CD4-positive, alpha-beta T cell (primary cell): ENCODE results near the gene CGB7. TPM values are rescaled to one million over a fixed set of nuclear protein-coding genes. Genes with fewer than 3 reads are reported as not detected.
"Not testable (repeated sequence)": the region's sequence is repeated elsewhere in the genome, so short reads cannot be mapped to it uniquely, and the experiment has no call there.

Source experiments
- ATAC-seq: fragments of 200-7000 bp; cut with Tn5 transposase; one replicate; pipeline ENCODE4 v1.10.0; 2022; ENCODE audit warnings: mild to moderate bottlenecking; ENCODE audit not compliant: poor library complexity
- CTCF ChIA-PET: fragments of 350-600 bp; sonication (Branson Sonifier 250); formaldehyde crosslinking; loops from one replicate; lab custom pipeline; 2021; ENCODE audit warnings: antibody characterized with exemption, inconsistent platforms; lab: Charles Lee
- POLR2A ChIA-PET: fragments of 350-600 bp; sonication (Branson Sonifier 250); formaldehyde crosslinking; loops from one replicate; lab custom pipeline; 2021; ENCODE audit warnings: antibody characterized with exemption, inconsistent platforms; lab: Charles Lee
- DNase-seq, 14 experiments: peaks; one replicate each; pipeline ENCODE4 v3.0.0-alpha.2; 2013 to 2020; ENCODE audit warnings: mixed read lengths in 2 of 14
- H3K27ac ChIP-seq, 2 donors: one replicate each; pipeline versions ENCODE4 v1.5.1 to v1.7.0; 2013; ENCODE audit warnings: low read length in 2 of 2, low read depth in 1 of 2, mild to moderate bottlenecking in 1 of 2
- H3K27me3 ChIP-seq, 2 experiments: 1 replicate in 1 of 2; 2 replicates in 1 of 2; pipeline versions ENCODE4 v1.6.1 to v1.7.0; 2013; ENCODE audit warnings: low read length in 2 of 2, control low read depth in 1 of 2, mild to moderate bottlenecking in 1 of 2, moderate library complexity in 1 of 2; ENCODE audit not compliant: insufficient read depth in 2 of 2, control insufficient read depth in 1 of 2
- H3K36me3 ChIP-seq: one replicate; pipeline ENCODE4 v1.6.1; 2013; ENCODE audit warnings: low read length, control low read depth; ENCODE audit not compliant: insufficient read depth
- H3K4me1 ChIP-seq: one replicate; pipeline ENCODE4 v1.6.1; 2013; ENCODE audit warnings: low read length, control low read depth; ENCODE audit not compliant: insufficient read depth
- H3K4me3 ChIP-seq: one replicate; pipeline ENCODE4 v1.5.1; 2013; ENCODE audit warnings: mild to moderate bottlenecking, low read length, moderate library complexity
- H3K9me3 ChIP-seq, 2 experiments: 1 replicate in 1 of 2; 2 replicates in 1 of 2; pipeline versions ENCODE4 v1.6.1 to v1.7.0; 2013; ENCODE audit warnings: low read length in 2 of 2, mild to moderate bottlenecking in 2 of 2, control low read depth in 1 of 2, moderate library complexity in 1 of 2; ENCODE audit not compliant: control insufficient read depth in 1 of 2, insufficient read depth in 1 of 2
- H3K27ac Mint-ChIP-seq: one replicate; pipeline ENCODE4 v1.8.0; 2020; ENCODE audit warnings: mixed read lengths
- H3K27me3 Mint-ChIP-seq: one replicate; pipeline ENCODE4 v1.8.0; 2021; ENCODE audit warnings: mixed read lengths
- H3K36me3 Mint-ChIP-seq: one replicate; pipeline ENCODE4 v1.8.0; 2021; ENCODE audit warnings: low read depth, mixed read lengths
- H3K4me1 Mint-ChIP-seq: one replicate; pipeline ENCODE4 v1.8.0; 2021; ENCODE audit warnings: low read depth, mixed read lengths
- H3K4me3 Mint-ChIP-seq: one replicate; pipeline ENCODE4 v1.8.0; 2020; ENCODE audit warnings: mild to moderate bottlenecking, mixed read lengths
- H3K9me3 Mint-ChIP-seq: one replicate; pipeline ENCODE4 v1.8.0; 2020; ENCODE audit warnings: mixed read lengths
- intact Hi-C, 2 experiments: fragments of 100-400 bp; cut with DNase I in 1 of 2; cut with micrococcal nuclease in 1 of 2; formaldehyde crosslinking; loops; one replicate each; pipeline versions ENCODE4 v1.15.1 to v1.9.0; 2023 to 2025; cut with DNase I, micrococcal nuclease
- total RNA-seq, 174 experiments: library from RNA in 2 of 174; stranded (reverse) in 2 of 174; gene quantifications; one replicate each; pipeline ENCODE4 v1.2.3 and lab custom pipeline; 2021 to 2026

The CGB7 gene
- total RNA-seq, 2 experiments from 2014 or later, result not detected

DNA sequence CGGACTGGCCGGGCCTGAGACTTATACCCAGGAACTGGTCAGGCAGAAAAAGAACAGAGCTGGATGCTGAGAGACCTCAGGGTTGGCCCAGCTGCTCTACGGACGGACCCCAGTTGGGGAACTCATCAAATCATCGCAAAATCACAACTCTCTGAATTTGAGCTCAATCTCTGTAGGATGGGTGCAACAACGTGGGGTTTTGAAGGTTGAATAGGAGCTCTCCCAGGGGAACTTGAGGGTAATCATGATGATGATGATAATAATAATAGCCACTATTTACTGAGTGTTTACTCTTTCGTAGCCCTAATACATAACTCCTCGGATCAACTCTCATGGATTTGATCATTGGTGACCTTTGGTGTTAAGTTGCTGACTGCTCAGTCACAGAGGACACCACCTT is 27.2 kb downstream of the CGB7 start:
- H3K4me1 ChIP-seq, H3K4me3 ChIP-seq, ATAC-seq, intact Hi-C loops, H3K9me3 Mint-ChIP-seq, H3K9me3 ChIP-seq, CTCF ChIA-PET, H3K4me3 Mint-ChIP-seq, H3K27me3 ChIP-seq, DNase-seq, H3K36me3 ChIP-seq, H3K27me3 Mint-ChIP-seq, H3K27ac ChIP-seq, H3K27ac Mint-ChIP-seq, H3K4me1 Mint-ChIP-seq, H3K36me3 Mint-ChIP-seq, POLR2A ChIA-PET: not testable (repeated sequence)

DNA sequence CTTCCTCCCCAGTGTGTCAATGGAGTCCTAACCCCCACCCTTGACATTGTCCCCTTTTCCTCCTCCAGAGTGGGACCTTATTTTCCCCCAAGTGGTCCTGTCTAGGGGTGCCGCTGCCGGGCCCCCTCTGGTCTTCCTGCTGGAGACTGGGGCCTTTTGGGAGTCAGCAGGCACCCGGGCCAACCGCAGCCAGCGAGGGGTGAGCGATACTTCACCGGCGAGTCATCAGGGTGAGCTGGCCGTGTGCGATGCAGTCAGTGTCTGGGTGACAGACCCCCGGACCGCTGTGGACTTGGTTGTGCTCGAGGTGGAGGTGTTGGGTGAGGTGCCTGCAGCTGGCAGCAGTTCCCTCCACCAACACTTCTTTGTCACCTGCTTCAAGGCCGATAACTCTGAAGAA is 27.8 kb downstream of the CGB7 start:
- POLR2A ChIA-PET, intact Hi-C loops, H3K27ac Mint-ChIP-seq, H3K4me3 Mint-ChIP-seq, H3K4me1 Mint-ChIP-seq, H3K27me3 Mint-ChIP-seq, H3K27me3 ChIP-seq, DNase-seq, H3K36me3 ChIP-seq, H3K9me3 Mint-ChIP-seq, H3K4me1 ChIP-seq, ATAC-seq, H3K27ac ChIP-seq, H3K36me3 Mint-ChIP-seq, H3K4me3 ChIP-seq, CTCF ChIA-PET, H3K9me3 ChIP-seq: not testable (repeated sequence)

- H3K4me3 ChIP-seq, H3K36me3 Mint-ChIP-seq, intact Hi-C loops, POLR2A ChIA-PET, H3K9me3 Mint-ChIP-seq, H3K27ac Mint-ChIP-seq, H3K27me3 Mint-ChIP-seq, DNase-seq, ATAC-seq, H3K36me3 ChIP-seq, H3K9me3 ChIP-seq, H3K4me3 Mint-ChIP-seq, H3K4me1 ChIP-seq, CTCF ChIA-PET, H3K27ac ChIP-seq, H3K4me1 Mint-ChIP-seq, H3K27me3 ChIP-seq: not testable (repeated sequence)
These were observed 28.9 kb downstream of the CGB7 start for GRCh38 chr19:49028686-49029085.

DNA sequence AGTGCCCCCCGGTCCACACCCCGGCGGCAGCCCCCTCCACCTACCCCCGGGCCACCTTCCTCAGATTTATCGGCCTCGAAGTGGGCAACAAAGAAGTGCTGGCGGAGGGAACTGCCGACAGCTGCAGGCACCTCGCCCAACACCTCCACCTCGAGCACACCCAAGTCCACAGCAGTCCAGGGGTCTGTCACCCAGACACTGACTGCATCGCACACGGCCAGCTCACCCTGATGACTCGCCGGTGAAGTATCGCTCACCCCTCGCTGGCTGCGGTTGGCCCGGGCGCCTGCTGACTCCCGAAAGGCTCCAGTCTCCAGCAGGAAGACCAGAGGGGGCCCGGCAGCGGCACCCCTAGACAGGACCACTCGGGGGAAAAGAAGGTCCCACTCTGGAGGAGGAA is 31.9 kb downstream of the CGB7 start:
- H3K9me3 Mint-ChIP-seq, H3K27me3 ChIP-seq, DNase-seq, H3K4me3 ChIP-seq, POLR2A ChIA-PET, H3K4me1 Mint-ChIP-seq, H3K36me3 Mint-ChIP-seq, H3K27me3 Mint-ChIP-seq, H3K4me3 Mint-ChIP-seq, intact Hi-C loops, CTCF ChIA-PET, H3K27ac ChIP-seq, H3K27ac Mint-ChIP-seq, H3K9me3 ChIP-seq, H3K36me3 ChIP-seq, ATAC-seq: not testable (repeated sequence)
- H3K4me1 ChIP-seq, result peaks cover 10% of the 10 kb centered on the region

- H3K27me3 Mint-ChIP-seq, result not testable (repeated sequence)
These were observed 32.5 kb downstream of the CGB7 start for GRCh38 chr19:49025088-49025487.

DNA sequence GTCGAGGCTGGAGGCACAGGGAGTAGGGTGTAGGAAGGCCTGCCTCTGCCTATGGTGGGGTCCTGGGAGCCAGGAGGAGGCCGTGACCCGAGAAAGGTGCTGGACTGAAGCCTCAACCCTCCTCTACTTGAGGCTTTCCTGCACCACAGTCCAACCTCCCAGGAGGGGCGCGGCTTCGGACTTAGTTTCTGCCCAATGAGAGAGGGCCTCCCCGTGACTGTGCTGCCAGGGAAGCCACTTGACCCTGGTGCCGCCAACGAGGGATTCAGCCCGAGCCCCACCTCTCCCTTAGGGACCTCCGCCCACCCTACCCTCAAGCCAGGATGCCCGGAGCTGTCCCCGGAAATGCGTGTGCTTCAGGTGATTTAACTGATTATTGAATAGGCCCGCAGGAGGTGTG is 33.3 kb downstream of the CGB7 start, which contains the start of gene CGB3:
CGB3 (minus strand) TSS at position 101 of the 400 bp plus-strand sequence. CDS start 362 bp downstream, outside the sequence.
- H3K36me3 ChIP-seq, H3K9me3 Mint-ChIP-seq, CTCF ChIA-PET, H3K36me3 Mint-ChIP-seq, H3K27me3 ChIP-seq, POLR2A ChIA-PET, H3K9me3 ChIP-seq, H3K27me3 Mint-ChIP-seq, H3K27ac ChIP-seq, DNase-seq, H3K4me3 Mint-ChIP-seq, ATAC-seq, H3K27ac Mint-ChIP-seq, H3K4me3 ChIP-seq, intact Hi-C loops: not testable (repeated sequence)
- H3K4me1 ChIP-seq, result peaks cover 20% of the 10 kb centered on the region
- peaks cover 20% of the 10 kb centered on the region for H3K4me1 Mint-ChIP-seq

More at GRCh38 chr19:49025088-49025487, 32.5 kb downstream of the CGB7 start:
- H3K4me1 Mint-ChIP-seq, result peaks cover 11% of the 10 kb centered on the region
- H3K9me3 ChIP-seq, H3K27me3 ChIP-seq, H3K27ac Mint-ChIP-seq, H3K36me3 ChIP-seq, H3K27ac ChIP-seq, H3K36me3 Mint-ChIP-seq, H3K9me3 Mint-ChIP-seq, intact Hi-C loops, DNase-seq, H3K4me3 Mint-ChIP-seq, CTCF ChIA-PET, H3K4me3 ChIP-seq, POLR2A ChIA-PET, ATAC-seq: not testable (repeated sequence)
- peaks cover 12% of the 10 kb centered on the region for H3K4me1 ChIP-seq
